Neural progenitor cell (in vitro differentiated cells): ENCODE results near the gene CREB5. TPM values are rescaled to one million over a fixed set of nuclear protein-coding genes. Genes with fewer than 3 reads are reported as not detected.

Source experiments
- DNase-seq: peaks from one replicate; pipeline ENCODE4 v3.0.0-alpha.2; 2016; ENCODE audit warnings: low spot score
- H2AFZ ChIP-seq: fragments of 200-600 bp; sonication (generic); replicated peaks from 2 replicates; pipeline ENCODE4 v1.6.1; 2016; ENCODE audit warnings: antibody characterized with exemption
- H3F3A ChIP-seq: fragments of 200-600 bp; sonication (generic); 2 replicates; pipeline ENCODE4 v1.6.1; 2016; ENCODE audit warnings: antibody characterized with exemption, low read depth
- H3K27ac ChIP-seq: fragments of 200-600 bp; sonication (generic); 2 replicates; pipeline ENCODE4 v1.5.1; 2016; ENCODE audit warnings: mild to moderate bottlenecking
- H3K27me3 ChIP-seq: fragments of 200-600 bp; sonication (generic); 2 replicates; pipeline ENCODE4 v1.6.1; 2016; ENCODE audit warnings: mild to moderate bottlenecking, moderate library complexity
- H3K36me3 ChIP-seq: fragments of 200-600 bp; sonication (generic); 2 replicates; pipeline ENCODE4 v1.5.1; 2016
- H3K4me1 ChIP-seq: fragments of 200-600 bp; sonication (generic); 2 replicates; pipeline ENCODE4 v1.6.1; 2016; ENCODE audit warnings: mixed run types
- H3K4me2 ChIP-seq: fragments of 200-600 bp; sonication (generic); 2 replicates; pipeline ENCODE4 v1.6.1; 2016
- H3K4me3 ChIP-seq: fragments of 200-600 bp; sonication (generic); 2 replicates; pipeline ENCODE4 v1.5.1; 2016
- H3K79me2 ChIP-seq: fragments of 200-600 bp; sonication (generic); 2 replicates; pipeline ENCODE4 v1.6.1; 2016; ENCODE audit warnings: low read depth
- H3K9ac ChIP-seq: fragments of 200-600 bp; sonication (generic); 2 replicates; pipeline ENCODE4 v1.6.1; 2016
- H3K9me3 ChIP-seq: fragments of 200-600 bp; sonication (generic); 2 replicates; pipeline ENCODE4 v1.5.1; 2016; ENCODE audit warnings: low read depth
- H4K20me1 ChIP-seq: fragments of 200-600 bp; sonication (generic); 2 replicates; pipeline ENCODE4 v1.6.1; 2016; ENCODE audit warnings: low read depth
- H3K27ac Mint-ChIP-seq: 3 replicates; pipeline ENCODE4 v1.8.0; 2021; ENCODE audit warnings: mixed read lengths
- H3K27me3 Mint-ChIP-seq: 2 replicates; pipeline ENCODE4 v1.8.0; 2022; ENCODE audit warnings: low read depth, mild to moderate bottlenecking, inconsistent platforms, moderate library complexity, mixed read lengths; ENCODE audit not compliant: insufficient read depth
- H3K36me3 Mint-ChIP-seq: 3 replicates; pipeline ENCODE4 v1.8.0; 2021; ENCODE audit warnings: mixed read lengths
- H3K4me1 Mint-ChIP-seq: 3 replicates; pipeline ENCODE4 v1.8.0; 2021; ENCODE audit warnings: mixed read lengths
- H3K4me3 Mint-ChIP-seq: 3 replicates; pipeline ENCODE4 v1.8.0; 2021; ENCODE audit warnings: mild to moderate bottlenecking, moderate library complexity, mixed read lengths
- H3K9me3 Mint-ChIP-seq: 3 replicates; pipeline ENCODE4 v1.8.0; 2020; ENCODE audit warnings: mixed read lengths
- EZH2 ChIP-seq: fragments of 200-600 bp; sonication (generic); IDR thresholded peaks from 2 replicates; pipeline ENCODE4 v1.6.1; 2017; ENCODE audit warnings: antibody characterized with exemption, mild to moderate bottlenecking, moderate library complexity
- EZH2phosphoT487 ChIP-seq: fragments of 200-600 bp; sonication (generic); IDR thresholded peaks from 2 replicates; pipeline ENCODE4 v1.6.1; 2017; ENCODE audit warnings: antibody characterized with exemption
- total RNA-seq: library from RNA; depleted of rRNA; stranded (reverse); fragments of >200 nt; gene quantifications from 2 replicates; pipeline ENCODE4 v1.2.3, GENCODE V29; 2015; ENCODE audit warnings: low replicate concordance
- TF ChIP-seq, protein P1 (sequence below): fragments of 200-600 bp; sonication (generic); IDR thresholded peaks from 2 replicates; pipeline ENCODE4 v1.5.1; 2017; ENCODE audit warnings: antibody characterized with exemption, mild to moderate bottlenecking

The CREB5 gene
- total RNA-seq, 1 donor from 2014 or later = 1.2 TPM

DNA sequence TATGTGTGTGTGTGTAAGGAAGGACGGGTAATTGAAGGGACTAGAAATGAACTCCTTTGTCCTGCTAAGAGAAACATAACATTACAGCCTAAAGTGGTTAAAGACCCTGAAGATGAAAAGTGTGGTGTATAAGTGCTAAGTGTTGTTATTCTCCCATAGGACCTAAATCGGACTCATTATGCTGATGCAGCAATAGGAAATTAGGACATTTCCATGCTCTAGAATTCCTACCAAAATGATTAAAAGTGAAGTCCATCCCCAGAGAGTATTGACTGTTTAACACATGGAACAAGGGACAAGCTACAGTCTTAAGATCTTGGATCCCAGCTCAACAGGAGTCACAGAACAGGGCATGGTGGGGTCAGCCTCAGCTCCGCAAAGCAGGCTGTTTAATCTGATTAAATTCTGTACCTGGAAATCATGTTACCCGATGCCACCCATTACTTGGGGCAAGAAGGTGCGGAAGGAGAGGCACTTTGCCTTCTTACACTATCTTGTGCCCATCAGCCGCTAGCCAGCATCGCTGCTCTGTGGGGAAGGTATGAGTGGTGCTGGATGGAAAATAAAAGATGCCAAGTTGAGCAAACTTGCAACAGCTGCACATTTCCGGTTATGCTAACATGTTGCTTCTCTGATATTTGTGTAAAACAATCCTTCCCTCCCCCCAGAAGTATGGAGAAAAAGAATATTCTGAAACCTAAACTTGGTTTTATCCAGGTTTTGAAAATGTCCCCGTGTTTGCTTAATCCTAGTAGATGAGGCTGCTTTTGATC, 100.5 kb downstream of the CREB5 start:
- H3K4me3 ChIP-seq = no peak overlapping the region
- no peaks in the 10 kb centered on the region for H3K36me3 ChIP-seq
- H3K79me2 ChIP-seq = no peaks in the 10 kb centered on the region
- TF ChIP-seq EZH2phosphoT487 (no peak), EZH2 (no peak)
- TF ChIP-seq, protein P1, sequence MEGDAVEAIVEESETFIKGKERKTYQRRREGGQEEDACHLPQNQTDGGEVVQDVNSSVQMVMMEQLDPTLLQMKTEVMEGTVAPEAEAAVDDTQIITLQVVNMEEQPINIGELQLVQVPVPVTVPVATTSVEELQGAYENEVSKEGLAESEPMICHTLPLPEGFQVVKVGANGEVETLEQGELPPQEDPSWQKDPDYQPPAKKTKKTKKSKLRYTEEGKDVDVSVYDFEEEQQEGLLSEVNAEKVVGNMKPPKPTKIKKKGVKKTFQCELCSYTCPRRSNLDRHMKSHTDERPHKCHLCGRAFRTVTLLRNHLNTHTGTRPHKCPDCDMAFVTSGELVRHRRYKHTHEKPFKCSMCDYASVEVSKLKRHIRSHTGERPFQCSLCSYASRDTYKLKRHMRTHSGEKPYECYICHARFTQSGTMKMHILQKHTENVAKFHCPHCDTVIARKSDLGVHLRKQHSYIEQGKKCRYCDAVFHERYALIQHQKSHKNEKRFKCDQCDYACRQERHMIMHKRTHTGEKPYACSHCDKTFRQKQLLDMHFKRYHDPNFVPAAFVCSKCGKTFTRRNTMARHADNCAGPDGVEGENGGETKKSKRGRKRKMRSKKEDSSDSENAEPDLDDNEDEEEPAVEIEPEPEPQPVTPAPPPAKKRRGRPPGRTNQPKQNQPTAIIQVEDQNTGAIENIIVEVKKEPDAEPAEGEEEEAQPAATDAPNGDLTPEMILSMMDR = no peak
- Mint-ChIP-seq H3K4me1 (peaks cover 33% of the 10 kb centered on the region), H3K27me3 (peaks cover 3% of the 10 kb centered on the region), H3K36me3 (no peaks in the 10 kb centered on the region), H3K4me3 (no peak overlapping the region), H3K27ac (no peak overlapping the region), H3K9me3 (no peaks in the 10 kb centered on the region)
- no peak for DNase-seq
- H4K20me1 ChIP-seq = no peaks in the 10 kb centered on the region
- H3K27me3 ChIP-seq = no peaks in the 10 kb centered on the region
- no peak overlapping the region for H3K27ac ChIP-seq
- H3K4me2 ChIP-seq = no peak overlapping the region
- H3K4me1 ChIP-seq = peaks cover 25% of the 10 kb centered on the region
- no peak overlapping the region for H2AFZ ChIP-seq
- H3K9me3 ChIP-seq = no peaks in the 10 kb centered on the region
- no peak overlapping the region for H3K9ac ChIP-seq
- peaks cover 11% of the 10 kb centered on the region for H3F3A ChIP-seq

DNA sequence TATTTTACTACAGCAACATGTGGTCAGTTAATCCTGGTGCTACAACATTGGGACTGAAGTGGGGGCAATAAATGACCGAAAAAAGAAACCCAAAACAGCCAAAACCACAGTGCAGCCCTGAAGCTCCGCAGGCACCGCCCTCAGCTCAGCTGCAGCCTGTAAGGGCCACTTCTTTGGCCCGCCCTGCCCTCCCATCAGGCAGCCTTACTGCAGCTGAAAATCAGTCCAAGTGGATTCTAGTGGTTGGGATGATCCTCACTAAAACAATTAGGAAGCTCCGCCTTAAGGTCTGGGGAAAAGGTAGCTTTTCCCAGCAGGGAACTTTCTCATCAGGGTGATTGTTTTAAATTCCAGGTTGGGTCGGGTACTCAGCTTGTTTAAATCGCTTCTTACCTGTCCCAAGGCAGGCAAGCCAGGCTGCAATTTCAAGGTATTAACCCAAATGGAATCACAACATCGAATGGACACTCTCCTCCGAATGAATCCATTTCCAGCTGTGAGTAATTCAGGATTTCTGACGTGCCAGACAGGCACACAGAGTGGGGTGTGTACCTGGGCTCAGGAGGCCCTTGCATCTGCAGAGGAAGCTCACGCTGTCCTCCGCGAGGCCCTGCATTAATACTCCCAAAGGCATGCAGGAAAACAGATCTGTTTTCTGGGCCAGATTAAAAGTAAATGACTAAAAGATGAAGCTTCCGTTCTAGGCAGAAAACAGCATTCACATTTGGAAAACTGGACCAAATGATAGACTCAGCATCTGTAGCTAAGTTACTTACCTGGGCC, 104.3 kb downstream of the CREB5 start:
- DNase-seq = peak; percentile 59
- Mint-ChIP-seq H3K36me3 (no peaks in the 10 kb centered on the region), H3K4me3 (no peak overlapping the region), H3K27me3 (peaks cover 4% of the 10 kb centered on the region), H3K9me3 (no peaks in the 10 kb centered on the region), H3K4me1 (peaks cover 31% of the 10 kb centered on the region), H3K27ac (no peak overlapping the region)
- H3K27me3 ChIP-seq = no peaks in the 10 kb centered on the region
- no peak overlapping the region for H3K27ac ChIP-seq
- H3K9me3 ChIP-seq = no peaks in the 10 kb centered on the region
- no peak overlapping the region for H3K9ac ChIP-seq
- H2AFZ ChIP-seq = peak overlapping the region; percentile 38
- TF ChIP-seq, protein P1 = no peak
- no peak for TF ChIP-seq EZH2phosphoT487
- TF ChIP-seq EZH2 = no peak
- peaks cover 22% of the 10 kb centered on the region for H3K4me1 ChIP-seq
- no peaks in the 10 kb centered on the region for H3K79me2 ChIP-seq
- peaks cover 11% of the 10 kb centered on the region for H3F3A ChIP-seq
- H3K4me3 ChIP-seq = no peak overlapping the region
- no peaks in the 10 kb centered on the region for H3K36me3 ChIP-seq
- peak overlapping the region; percentile 67 for H3K4me2 ChIP-seq
- H4K20me1 ChIP-seq = no peaks in the 10 kb centered on the region

DNA sequence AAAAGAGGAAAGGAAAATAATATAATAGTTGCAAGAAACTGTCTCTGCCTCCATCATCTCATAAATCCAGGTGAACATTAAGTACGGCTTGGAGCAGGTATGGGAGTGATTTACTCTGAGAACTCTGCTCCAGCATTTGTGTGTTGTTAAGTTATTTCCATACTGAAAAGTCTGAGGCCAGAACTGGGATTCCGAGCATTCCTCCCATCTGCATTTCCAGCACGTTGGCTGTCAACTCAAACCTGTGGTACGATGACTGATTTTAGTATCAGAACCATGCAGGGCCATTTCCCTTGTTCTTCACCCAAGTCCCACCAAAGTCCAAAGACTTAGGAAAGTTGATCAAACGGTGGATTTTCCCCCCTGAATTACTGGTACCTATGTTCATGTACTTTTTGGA, 104.9 kb downstream of the CREB5 start:
- Histone ChIP-seq H3K9ac (no peak overlapping the region), H2AFZ (peak overlapping the region; percentile 38), H3F3A (peaks cover 11% of the 10 kb centered on the region), H3K79me2 (no peaks in the 10 kb centered on the region), H3K4me3 (no peak overlapping the region), H3K36me3 (no peaks in the 10 kb centered on the region), H3K27ac (no peak overlapping the region), H3K4me1 (peaks cover 22% of the 10 kb centered on the region), H3K27me3 (no peaks in the 10 kb centered on the region), H3K4me2 (peak overlapping the region; percentile 67), H3K9me3 (no peaks in the 10 kb centered on the region), H4K20me1 (no peaks in the 10 kb centered on the region)
- Mint-ChIP-seq H3K36me3 (no peaks in the 10 kb centered on the region), H3K27ac (no peak overlapping the region), H3K27me3 (peaks cover 4% of the 10 kb centered on the region), H3K4me3 (no peak overlapping the region), H3K9me3 (no peaks in the 10 kb centered on the region), H3K4me1 (peaks cover 31% of the 10 kb centered on the region)
- no peak for DNase-seq
- TF ChIP-seq EZH2phosphoT487 = no peak
- no peak for TF ChIP-seq EZH2
- TF ChIP-seq, protein P1 = no peak
